Activated CD4-positive, alpha-beta T cell treated with anti-CD3 and anti-CD28 coated beads, Interleukin-2, amount 50 U/mL, for 24 hours (primary cell): ENCODE data around the gene PRRT2.
"Not testable (repeated sequence)": the region's sequence is repeated elsewhere in the genome, so short reads cannot be mapped to it uniquely, and the experiment has no call there.

Experiments used
- DNase-seq, 2 donors: peaks; one replicate each; pipeline ENCODE4 v3.0.0-alpha.2; 2020; ENCODE audit warnings: low read depth in 1 of 2, low spot score in 1 of 2

The PRRT2 gene

GRCh38 chr16:29831490-29831889 is 19.5 kb downstream of the PRRT2 start:
- DNase-seq = no peak

- DNase-seq = not testable (repeated sequence)
Measured at GRCh38 chr16:29833219-29833618, 21.2 kb downstream of the PRRT2 start.

GRCh38 chr16:29834079-29834478 is 22.1 kb downstream of the PRRT2 start:
- DNase-seq = no peak

GRCh38 chr16:29835926-29836325 is 23.9 kb downstream of the PRRT2 start:
- DNase-seq = no peak

GRCh38 chr16:29836623-29837022 is 24.6 kb downstream of the PRRT2 start:
- no peak for DNase-seq

GRCh38 chr16:29837841-29838240 is 25.8 kb downstream of the PRRT2 start:
- DNase-seq = no peak

GRCh38 chr16:29839822-29840221 is 27.8 kb downstream of the PRRT2 start:
- DNase-seq = no peak

GRCh38 chr16:29840240-29840639 is 28.2 kb downstream of the PRRT2 start:
- DNase-seq = no peak

- no peak for DNase-seq
Measured at GRCh38 chr16:29841631-29842030, 29.6 kb downstream of the PRRT2 start.

- no peak for DNase-seq
Measured at GRCh38 chr16:29842732-29843346, 30.8 kb downstream of the PRRT2 start.

- no peak for DNase-seq
Measured at GRCh38 chr16:29843931-29844330, 31.9 kb downstream of the PRRT2 start.

GRCh38 chr16:29844575-29845331 is 32.8 kb downstream of the PRRT2 start:
- no peak for DNase-seq

GRCh38 chr16:29845656-29846055 is 33.7 kb downstream of the PRRT2 start:
- no peak for DNase-seq

- peak; percentile 71 to 74 for DNase-seq
Measured at GRCh38 chr16:29848420-29849297, 36.7 kb downstream of the PRRT2 start.

GRCh38 chr16:29849505-29849904 is 37.5 kb downstream of the PRRT2 start:
- DNase-seq = no peak

GRCh38 chr16:29850998-29851397 is 39.0 kb downstream of the PRRT2 start:
- no peak for DNase-seq

GRCh38 chr16:29852654-29853053 is 40.7 kb downstream of the PRRT2 start:
- no peak for DNase-seq

GRCh38 chr16:29854520-29855100 is 42.6 kb downstream of the PRRT2 start:
- no peak for DNase-seq

GRCh38 chr16:29857133-29857760 is 45.3 kb downstream of the PRRT2 start:
- no peak for DNase-seq

- no peak for DNase-seq
Measured at GRCh38 chr16:29858149-29858849, 46.3 kb downstream of the PRRT2 start.
